Hematopoietic multipotent progenitor cell treated with erythropoietin and hydrocortisone succinate and interleukin-3 and kit ligand, for 4 days (in vitro differentiated cells): ENCODE measurements around the gene ST6GALNAC2.
A peak's percentile ranks its signal among the peaks of the same experiment; 100 is the strongest.

ENCODE experiments used
- DNase-seq: peaks from one replicate; pipeline ENCODE4 v3.0.0-alpha.2; 2015

ST6GALNAC2 gene

GRCh38 chr17:76598004-76598439 is 12.4 kb upstream of the ST6GALNAC2 start:
- peak; percentile 50 for DNase-seq

- DNase-seq, result no peak
Observed at GRCh38 chr17:76597156-76598003, 11.7 kb upstream of the ST6GALNAC2 start.

GRCh38 chr17:76594690-76595089 is 9.0 kb upstream of the ST6GALNAC2 start:
- DNase-seq, result no peak

GRCh38 chr17:76593959-76594358 is 8.3 kb upstream of the ST6GALNAC2 start:
- no peak for DNase-seq

GRCh38 chr17:76593384-76593826 is 7.7 kb upstream of the ST6GALNAC2 start:
- no peak for DNase-seq

- no peak for DNase-seq
Observed at GRCh38 chr17:76588182-76588581, 2.5 kb upstream of the ST6GALNAC2 start.

- no peak for DNase-seq
Observed at GRCh38 chr17:76586741-76587487, 1.3 kb upstream of the ST6GALNAC2 start.

GRCh38 chr17:76585033-76585648 is 519 bp downstream of the ST6GALNAC2 start:
- no peak for DNase-seq

GRCh38 chr17:76584427-76585032 is 1.1 kb downstream of the ST6GALNAC2 start:
- DNase-seq, result no peak

- DNase-seq, result no peak
Observed at GRCh38 chr17:76582660-76583059, 3.0 kb downstream of the ST6GALNAC2 start.

GRCh38 chr17:76581515-76581914 is 4.1 kb downstream of the ST6GALNAC2 start:
- no peak for DNase-seq

GRCh38 chr17:76579281-76579680 is 6.4 kb downstream of the ST6GALNAC2 start:
- DNase-seq, result no peak

- no peak for DNase-seq
Observed at GRCh38 chr17:76578376-76578775, 7.3 kb downstream of the ST6GALNAC2 start.

GRCh38 chr17:76577876-76578275 is 7.8 kb downstream of the ST6GALNAC2 start:
- no peak for DNase-seq

GRCh38 chr17:76576189-76576588 is 9.5 kb downstream of the ST6GALNAC2 start:
- no peak for DNase-seq

GRCh38 chr17:76575570-76575969 is 10.1 kb downstream of the ST6GALNAC2 start:
- DNase-seq, result no peak

GRCh38 chr17:76574166-76574565 is 11.5 kb downstream of the ST6GALNAC2 start:
- no peak for DNase-seq

- no peak for DNase-seq
Observed at GRCh38 chr17:76573096-76573495, 12.6 kb downstream of the ST6GALNAC2 start.

GRCh38 chr17:76572201-76572910 is 13.3 kb downstream of the ST6GALNAC2 start:
- no peak for DNase-seq

GRCh38 chr17:76570877-76571471 is 14.7 kb downstream of the ST6GALNAC2 start:
- no peak for DNase-seq

- DNase-seq, result no peak
Observed at GRCh38 chr17:76570457-76570856, 15.2 kb downstream of the ST6GALNAC2 start.
